A673 (cell line): Measurements from ENCODE around the gene NCKIPSD.

Experiments
- EZH2 ChIP-seq: fragments of 200-600 bp; sonication (generic); IDR thresholded peaks from 2 replicates; pipeline ENCODE4 v1.6.1; 2017; ENCODE audit warnings: borderline replicate concordance, low read depth, mild to moderate bottlenecking, mixed read lengths, antibody characterized with exemption, low read length; ENCODE audit not compliant: poor library complexity, severe bottlenecking
- TF ChIP-seq, protein P1 (sequence below): fragments of 300-800, 200-600 bp; sonication (generic); conservative IDR thresholded peaks from 2 replicates; pipeline ENCODE4 v1.5.1; 2017; ENCODE audit warnings: low read depth, mild to moderate bottlenecking, antibody characterized with exemption, low read length, moderate library complexity, mixed read lengths

GRCh38 chr3:48652923-48653715 is 32.6 kb downstream of the NCKIPSD start:
- TF ChIP-seq, protein P1, sequence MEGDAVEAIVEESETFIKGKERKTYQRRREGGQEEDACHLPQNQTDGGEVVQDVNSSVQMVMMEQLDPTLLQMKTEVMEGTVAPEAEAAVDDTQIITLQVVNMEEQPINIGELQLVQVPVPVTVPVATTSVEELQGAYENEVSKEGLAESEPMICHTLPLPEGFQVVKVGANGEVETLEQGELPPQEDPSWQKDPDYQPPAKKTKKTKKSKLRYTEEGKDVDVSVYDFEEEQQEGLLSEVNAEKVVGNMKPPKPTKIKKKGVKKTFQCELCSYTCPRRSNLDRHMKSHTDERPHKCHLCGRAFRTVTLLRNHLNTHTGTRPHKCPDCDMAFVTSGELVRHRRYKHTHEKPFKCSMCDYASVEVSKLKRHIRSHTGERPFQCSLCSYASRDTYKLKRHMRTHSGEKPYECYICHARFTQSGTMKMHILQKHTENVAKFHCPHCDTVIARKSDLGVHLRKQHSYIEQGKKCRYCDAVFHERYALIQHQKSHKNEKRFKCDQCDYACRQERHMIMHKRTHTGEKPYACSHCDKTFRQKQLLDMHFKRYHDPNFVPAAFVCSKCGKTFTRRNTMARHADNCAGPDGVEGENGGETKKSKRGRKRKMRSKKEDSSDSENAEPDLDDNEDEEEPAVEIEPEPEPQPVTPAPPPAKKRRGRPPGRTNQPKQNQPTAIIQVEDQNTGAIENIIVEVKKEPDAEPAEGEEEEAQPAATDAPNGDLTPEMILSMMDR: no peak
- no peak for TF ChIP-seq EZH2
